SK-N-MC (cell line): ENCODE measurements around the gene MB21D2.

Source experiments
- DNase-seq: peaks from one replicate; pipeline ENCODE4 v3.0.0-alpha.2; 2011; ENCODE audit warnings: low read depth, low spot score
- H3K27ac ChIP-seq: fragments of 200-600 bp; sonication (generic); 2 replicates; pipeline ENCODE4 v1.5.1; 2016; ENCODE audit warnings: mixed run types
- H3K36me3 ChIP-seq: fragments of 200-600 bp; sonication (generic); 2 replicates; pipeline ENCODE4 v1.6.1; 2017; ENCODE audit warnings: antibody characterized with exemption, low read length, mixed read lengths; ENCODE audit not compliant: insufficient read depth
- H3K4me3 ChIP-seq: fragments of 200-600 bp; sonication (generic); 2 replicates; pipeline ENCODE4 v1.5.1; 2016
- H3K9ac ChIP-seq: fragments of 200-600 bp; sonication (generic); 2 replicates; pipeline ENCODE4 v1.8.0; 2017; ENCODE audit warnings: mixed run types, mixed read lengths; ENCODE audit not compliant: insufficient read length
- H3K9me3 ChIP-seq: fragments of 200-600 bp; sonication (generic); 2 replicates; pipeline ENCODE4 v1.6.1; 2017; ENCODE audit warnings: low read depth, mild to moderate bottlenecking, antibody characterized with exemption, low read length, moderate library complexity, mixed read lengths
- EZH2 ChIP-seq: fragments of 200-600 bp; sonication (generic); IDR thresholded peaks from one replicate; pipeline ENCODE4 v1.6.1; 2017; ENCODE audit warnings: antibody characterized with exemption
- FOXP2 ChIP-seq: optimal IDR thresholded peaks from 2 replicates; pipeline ENCODE3; 2011; ENCODE audit warnings: mild to moderate bottlenecking, moderate library complexity; ENCODE audit not compliant: insufficient read depth; ENCODE audit errors: extremely low read length, control extremely low read depth
- POLR2AphosphoS5 ChIP-seq: IDR thresholded peaks from 2 replicates; pipeline ENCODE4 v1.6.1; 2012; ENCODE audit warnings: mild to moderate bottlenecking, low read depth, low read length, borderline replicate concordance

Gene MB21D2

DNA sequence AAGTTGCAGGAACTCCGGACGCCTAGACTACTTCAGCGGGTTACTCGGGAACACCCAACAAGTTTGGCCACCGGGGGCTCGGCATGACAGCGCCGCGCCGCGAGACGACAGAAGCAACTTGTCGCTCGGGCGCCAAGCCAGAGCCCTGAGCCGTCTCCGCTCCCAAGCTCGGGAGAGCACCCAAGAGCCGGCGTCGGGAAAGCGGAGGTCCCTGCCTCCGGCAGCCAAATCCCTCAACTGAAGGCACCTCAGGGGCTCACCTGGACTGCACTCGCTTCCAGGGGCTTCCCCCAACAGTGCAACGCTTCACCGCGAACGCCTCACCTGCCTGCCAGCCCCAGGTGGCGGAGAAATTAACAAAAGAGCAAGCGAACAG is 640 bp downstream of the MB21D2 start:
- Histone ChIP-seq H3K9me3 (no peaks in the 10 kb centered on the region), H3K4me3 (peak overlapping the region; percentile 98), H3K36me3 (no peaks in the 10 kb centered on the region), H3K27ac (no peak overlapping the region; the same call in 1 of the 2 replicates), H3K9ac (peak overlapping the region; percentile 77)
- DNase-seq: no peak
- TF ChIP-seq POLR2AphosphoS5 (no peak), FOXP2 (no peak), EZH2 (no peak)

DNA sequence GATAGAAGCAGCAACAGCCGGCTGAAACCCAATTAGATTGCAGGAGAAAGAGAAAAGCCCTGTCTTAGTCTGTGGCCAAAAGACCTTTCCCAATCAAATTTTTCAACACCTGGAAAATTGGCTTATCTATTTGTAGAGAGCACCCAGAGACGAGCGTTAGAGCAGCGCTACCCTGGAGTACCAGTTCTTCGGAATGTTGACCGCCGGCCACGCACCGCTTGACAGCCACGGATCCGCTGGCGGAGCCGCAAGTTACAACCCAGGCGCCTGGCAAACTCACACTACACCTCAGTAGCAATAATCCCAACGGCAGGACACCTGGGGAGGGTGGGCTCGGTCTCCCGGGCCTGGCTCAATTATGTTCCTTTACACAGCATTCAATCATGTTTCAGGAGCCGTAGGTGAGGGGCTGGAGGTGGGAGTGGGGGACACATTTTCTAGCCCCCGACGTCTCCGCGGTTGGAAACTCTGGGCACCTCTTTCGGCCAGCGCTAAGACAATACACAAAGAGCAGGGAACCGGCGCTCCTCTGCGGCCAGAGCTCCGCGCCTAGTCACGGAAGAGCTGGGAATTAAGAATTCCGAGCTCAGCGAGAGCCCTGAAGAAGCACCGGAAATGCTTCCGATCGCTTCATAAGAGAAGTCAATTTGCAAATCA is 1.2 kb downstream of the MB21D2 start:
- TF ChIP-seq FOXP2 (no peak), POLR2AphosphoS5 (no peak), EZH2 (no peak)
- Histone ChIP-seq H3K9me3 (no peaks in the 10 kb centered on the region), H3K27ac (no peak overlapping the region), H3K4me3 (peak overlapping the region; percentile 98), H3K9ac (peak overlapping the region; percentile 77), H3K36me3 (no peaks in the 10 kb centered on the region)
- no peak for DNase-seq

DNA sequence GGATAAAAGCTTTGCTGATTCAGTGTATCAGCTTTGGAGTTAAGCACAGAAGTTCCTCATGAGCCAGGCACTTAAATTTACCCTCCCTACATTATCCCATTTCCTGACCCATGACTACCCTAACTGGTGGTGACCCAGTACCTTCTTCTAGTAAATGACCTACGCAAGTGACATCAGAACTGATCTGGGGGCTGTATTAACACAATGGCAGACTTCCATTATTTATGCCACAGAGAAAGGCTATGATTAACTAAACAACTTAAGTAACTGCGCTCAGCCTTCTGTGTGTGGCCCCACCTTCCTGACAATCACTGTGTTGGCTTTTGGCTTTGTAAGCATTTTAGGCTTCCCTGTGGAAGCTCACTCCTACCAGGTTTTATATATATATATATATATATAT is 1.9 kb downstream of the MB21D2 start:
- H3K36me3 ChIP-seq: no peaks in the 10 kb centered on the region
- DNase-seq: no peak
- TF ChIP-seq POLR2AphosphoS5 (no peak), EZH2 (no peak), FOXP2 (no peak)
- no peaks in the 10 kb centered on the region for H3K9me3 ChIP-seq
- H3K9ac ChIP-seq: no peak overlapping the region
- H3K4me3 ChIP-seq: no peak overlapping the region
- H3K27ac ChIP-seq: no peak overlapping the region

DNA sequence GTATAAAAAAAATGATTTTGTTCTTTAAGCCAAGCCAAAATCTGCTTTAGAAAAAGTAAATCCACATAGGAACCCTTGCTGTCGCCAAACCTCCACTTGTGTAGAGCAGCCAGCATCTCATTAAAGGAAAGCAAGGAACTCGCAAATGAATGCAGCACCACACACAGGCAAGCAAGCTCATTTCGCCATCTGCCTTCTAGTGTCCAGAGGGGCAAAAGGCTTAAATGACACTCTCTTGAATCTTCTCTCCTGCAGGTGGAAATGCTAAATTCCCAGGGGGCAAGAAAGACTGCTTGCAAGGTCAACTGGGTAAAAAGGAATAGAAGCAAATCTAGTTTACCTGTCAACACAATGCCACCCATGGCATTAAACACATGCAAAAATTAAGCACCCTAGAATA is 2.4 kb downstream of the MB21D2 start:
- Histone ChIP-seq H3K9me3 (no peaks in the 10 kb centered on the region), H3K9ac (no peak overlapping the region), H3K27ac (no peak overlapping the region), H3K4me3 (no peak overlapping the region), H3K36me3 (no peaks in the 10 kb centered on the region)
- TF ChIP-seq FOXP2 (no peak), EZH2 (no peak), POLR2AphosphoS5 (no peak)
- DNase-seq: no peak

DNA sequence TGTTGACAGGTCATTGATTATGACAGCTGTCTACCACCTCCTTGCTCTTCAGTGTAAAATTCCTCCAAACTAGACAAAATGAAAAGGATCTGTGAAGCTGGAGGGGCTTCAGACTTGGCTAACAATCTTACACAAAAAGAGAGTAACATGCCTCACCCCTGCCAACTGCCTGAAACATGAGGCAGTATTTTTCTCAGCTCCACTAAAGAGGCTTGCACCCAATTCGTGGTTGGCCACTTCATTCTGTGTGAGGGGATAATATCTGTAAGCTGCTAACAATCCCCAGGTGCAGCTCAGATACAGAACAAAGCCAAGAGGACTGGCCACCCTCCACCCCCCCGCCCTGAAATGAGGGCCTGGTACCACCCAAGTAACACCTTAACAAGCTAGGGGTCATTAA is 2.8 kb downstream of the MB21D2 start:
- Histone ChIP-seq H3K9me3 (no peaks in the 10 kb centered on the region), H3K36me3 (no peaks in the 10 kb centered on the region), H3K9ac (no peak overlapping the region), H3K4me3 (no peak overlapping the region), H3K27ac (no peak overlapping the region)
- DNase-seq: no peak
- no peak for TF ChIP-seq EZH2
- no peak for TF ChIP-seq POLR2AphosphoS5
- TF ChIP-seq FOXP2: no peak

DNA sequence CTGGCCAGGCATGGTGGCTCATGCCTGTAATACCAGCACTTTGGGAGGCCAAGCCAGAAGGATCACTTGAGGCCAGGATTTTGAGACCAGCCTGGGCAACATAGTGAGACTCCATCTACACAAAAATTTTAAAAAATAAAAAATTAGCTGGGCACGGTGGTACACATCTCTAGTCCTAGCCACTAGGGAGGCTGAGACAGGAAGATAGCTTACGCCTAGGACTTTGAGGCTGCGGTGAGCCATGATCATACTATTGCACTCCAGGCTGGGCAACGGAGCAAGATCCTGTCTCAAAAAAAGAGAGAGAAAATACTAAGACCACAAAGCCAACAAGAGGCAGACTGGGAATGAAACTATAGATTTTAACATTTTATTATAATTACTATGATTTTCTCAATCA is 4.1 kb downstream of the MB21D2 start:
- no peak for DNase-seq
- no peak overlapping the region for H3K27ac ChIP-seq
- H3K9me3 ChIP-seq: no peaks in the 10 kb centered on the region
- TF ChIP-seq POLR2AphosphoS5 (no peak), EZH2 (no peak), FOXP2 (no peak)
- H3K9ac ChIP-seq: no peak overlapping the region
- H3K4me3 ChIP-seq: no peak overlapping the region
- H3K36me3 ChIP-seq: no peaks in the 10 kb centered on the region

DNA sequence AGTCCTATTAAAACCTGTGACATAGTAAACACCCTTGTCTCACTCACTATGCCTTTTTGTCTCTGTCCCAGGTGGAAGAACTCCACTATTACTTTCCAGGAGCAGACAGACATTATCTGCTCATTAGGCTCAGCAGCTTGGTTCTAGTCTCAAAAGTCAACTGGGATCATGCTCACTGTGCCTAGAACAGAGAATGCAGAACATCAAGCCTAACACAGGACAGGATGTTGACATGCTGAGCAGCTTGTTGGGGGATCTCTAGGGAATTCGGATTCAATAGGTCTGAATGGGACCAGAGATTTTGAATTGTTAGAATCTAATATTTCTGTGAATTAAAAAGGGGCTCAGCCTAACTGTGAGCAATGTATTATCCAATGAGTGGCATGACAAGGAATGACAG is 6.4 kb downstream of the MB21D2 start:
- no peak for TF ChIP-seq FOXP2
- no peak for TF ChIP-seq EZH2
- no peak for TF ChIP-seq POLR2AphosphoS5

DNA sequence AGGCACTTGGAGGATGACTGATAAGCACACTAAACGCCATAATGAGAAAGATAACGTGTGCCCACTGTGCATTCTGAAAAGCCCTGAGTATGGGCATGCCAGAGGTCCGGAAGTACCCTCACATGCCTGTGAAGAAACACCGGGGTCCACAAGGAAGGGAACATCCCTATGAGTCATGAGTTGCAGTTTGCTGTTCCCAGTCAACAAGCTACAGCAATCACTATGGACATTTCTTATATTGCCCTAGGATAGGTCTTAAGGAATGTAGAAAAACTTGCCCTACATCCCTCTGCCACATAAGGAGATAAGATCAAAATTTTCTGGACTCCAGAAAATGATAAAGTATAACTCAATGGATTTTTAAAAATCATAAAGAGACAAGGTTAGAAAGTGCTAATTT is 9.9 kb downstream of the MB21D2 start:
- no peak overlapping the region for H3K9ac ChIP-seq
- no peak overlapping the region for H3K27ac ChIP-seq
- TF ChIP-seq FOXP2: no peak
- no peak for TF ChIP-seq POLR2AphosphoS5
- TF ChIP-seq EZH2: no peak
- no peaks in the 10 kb centered on the region for H3K36me3 ChIP-seq
- H3K9me3 ChIP-seq: no peaks in the 10 kb centered on the region; the same call in 1 of the 2 replicates
- no peak for DNase-seq
- H3K4me3 ChIP-seq: no peak overlapping the region

More for the DNA sequence above, 6.4 kb downstream of the MB21D2 start:
- no peaks in the 10 kb centered on the region for H3K36me3 ChIP-seq
- no peak overlapping the region for H3K27ac ChIP-seq
- no peak overlapping the region for H3K9ac ChIP-seq
- DNase-seq: no peak
- no peak overlapping the region for H3K4me3 ChIP-seq
- no peaks in the 10 kb centered on the region for H3K9me3 ChIP-seq

DNA sequence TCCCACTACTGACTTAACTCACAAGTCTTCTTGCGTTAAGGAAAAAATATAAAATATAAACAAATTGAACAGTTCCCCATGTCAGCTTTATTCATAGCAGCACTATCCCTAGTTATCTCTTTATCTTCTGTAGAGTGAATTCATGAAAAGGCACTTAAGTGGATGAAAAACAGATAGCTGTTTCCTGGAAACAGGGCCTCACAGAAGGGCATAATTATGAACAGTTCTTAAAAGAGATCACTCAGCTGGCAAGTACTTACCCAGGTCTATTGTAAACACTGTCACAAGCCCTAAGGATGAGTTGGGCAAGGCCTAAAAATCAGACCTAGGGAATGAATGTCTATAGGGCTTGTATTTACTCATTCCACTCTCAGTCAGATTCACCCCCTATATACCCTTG is 10.7 kb downstream of the MB21D2 start:
- Histone ChIP-seq H3K27ac (no peak overlapping the region), H3K36me3 (no peaks in the 10 kb centered on the region), H3K9ac (no peak overlapping the region), H3K4me3 (no peak overlapping the region), H3K9me3 (no peaks in the 10 kb centered on the region; the same call in 1 of the 2 replicates)
- TF ChIP-seq POLR2AphosphoS5: no peak
- TF ChIP-seq FOXP2: no peak
- TF ChIP-seq EZH2: no peak
- no peak for DNase-seq
